Left colon (tissue), 2 donors: ENCODE results near the gene OXCT1. TPM values are rescaled to one million over a fixed set of nuclear protein-coding genes. Genes with fewer than 3 reads are reported as not detected.
A peak's percentile ranks its signal among the peaks of the same experiment; 100 is the strongest.
"Not testable (repeated sequence)": the region's sequence is repeated elsewhere in the genome, so short reads cannot be mapped to it uniquely, and the experiment has no call there.

ENCODE experiments used
- ATAC-seq: fragments of 200-7000 bp; cut with Tn5 transposase; one replicate; pipeline ENCODE4 v1.9.1; 2020; ENCODE audit warnings: mild to moderate bottlenecking, moderate library complexity
- DNase-seq, 2 donors: peaks; one replicate each; pipeline ENCODE4 v3.0.0-alpha.2; 2020
- intact Hi-C, 2 donors: fragments of 100-400 bp; cut with DNase I in 1 of 2; cut with micrococcal nuclease in 1 of 2; formaldehyde crosslinking; loops; one replicate each; pipeline versions ENCODE4 v1.11.2 to v1.14.0; 2022; cut with DNase I, micrococcal nuclease
- total RNA-seq, 2 donors: library from RNA; stranded (reverse); fragmentation: NEBNext Ultra II Directional; extraction: Animal tissue kit (Norgen Biotek cat#: 25700); gene quantifications; one replicate each; pipeline ENCODE4 v1.2.1, GENCODE V29; 2021
- donor health status: DM: no; HTN: no; CAD: no.
- donor health status: DM: yes; HTN: yes; CAD: no.

Gene OXCT1
- total RNA-seq, 2 donors from 2014 or later: 12.8 to 15.8 TPM

GRCh38 chr5:41876678-41877077, 6.5 kb upstream of the OXCT1 start:
- ATAC-seq: no peak
- intact Hi-C loops: no loop called here
- DNase-seq: no peak

DNA sequence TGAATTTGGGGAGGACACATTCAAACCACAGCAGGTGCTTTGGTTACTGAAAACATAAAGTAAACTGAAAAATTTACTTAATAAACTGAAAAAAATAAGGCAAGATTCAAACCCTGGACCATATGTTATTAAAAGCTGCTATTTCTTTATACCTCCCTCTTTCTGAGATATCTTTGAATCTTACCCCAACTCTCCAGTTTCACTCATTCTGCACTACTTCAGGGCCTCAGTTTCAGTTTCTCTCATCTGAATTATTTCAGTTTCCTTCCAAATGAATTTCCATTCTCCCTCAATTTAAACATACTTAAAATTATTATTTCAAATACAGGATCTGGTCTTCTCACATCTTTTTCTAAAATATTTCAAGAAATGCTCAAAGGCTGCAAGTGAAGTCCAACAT, 4.9 kb upstream of the OXCT1 start:
- intact Hi-C loops: no loop called here
- ATAC-seq (no peak), DNase-seq (no peak)

- intact Hi-C loops: no loop called here
- no peak for DNase-seq
- ATAC-seq: no peak
These were observed 4.4 kb upstream of the OXCT1 start for GRCh38 chr5:41874512-41875060.

DNA sequence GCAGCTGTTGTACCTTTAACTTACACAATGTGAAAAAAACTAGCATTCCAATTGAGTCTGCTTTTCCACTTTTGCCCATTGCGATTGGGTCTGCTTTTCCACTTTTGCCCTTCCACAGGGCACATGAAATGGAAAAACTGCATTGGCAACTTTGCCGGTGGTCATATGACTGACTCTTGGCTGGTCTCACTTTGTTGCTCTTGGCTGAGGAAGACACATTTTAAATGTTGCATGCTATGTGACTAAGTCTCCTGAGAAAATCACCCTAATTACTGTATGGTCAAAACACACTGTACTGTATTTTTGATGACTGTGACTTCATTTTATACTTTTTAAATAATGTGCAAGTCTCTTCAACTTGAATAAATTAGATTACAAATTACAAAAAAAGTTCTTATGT, 1.6 kb upstream of the OXCT1 start:
- DNase-seq: no peak
- intact Hi-C loops: no loop called here
- ATAC-seq: no peak

DNA sequence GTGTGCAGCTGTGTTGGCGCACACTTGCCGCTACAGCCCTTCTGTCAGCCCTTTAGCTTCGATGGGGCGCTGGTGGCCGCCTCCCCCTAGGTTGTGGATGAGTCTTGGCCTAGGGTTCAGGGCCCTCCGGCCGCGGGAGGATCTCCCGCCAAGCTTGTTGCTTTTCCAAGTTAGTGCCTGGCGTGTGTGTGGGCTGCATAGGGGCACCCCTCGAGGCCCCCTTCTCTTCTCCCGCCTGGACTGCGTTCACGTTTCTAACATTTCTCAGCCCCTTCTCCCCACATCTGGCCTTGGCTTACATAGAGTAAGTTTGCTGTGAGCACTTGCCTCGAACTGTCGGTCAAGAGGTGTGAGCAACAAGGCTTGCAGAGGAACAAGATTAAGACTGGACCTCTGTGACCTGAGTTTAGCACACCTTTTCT, 413 bp upstream of the OXCT1 start:
- ATAC-seq (no peak), DNase-seq (no peak)
- intact Hi-C loops: no loop called here

DNA sequence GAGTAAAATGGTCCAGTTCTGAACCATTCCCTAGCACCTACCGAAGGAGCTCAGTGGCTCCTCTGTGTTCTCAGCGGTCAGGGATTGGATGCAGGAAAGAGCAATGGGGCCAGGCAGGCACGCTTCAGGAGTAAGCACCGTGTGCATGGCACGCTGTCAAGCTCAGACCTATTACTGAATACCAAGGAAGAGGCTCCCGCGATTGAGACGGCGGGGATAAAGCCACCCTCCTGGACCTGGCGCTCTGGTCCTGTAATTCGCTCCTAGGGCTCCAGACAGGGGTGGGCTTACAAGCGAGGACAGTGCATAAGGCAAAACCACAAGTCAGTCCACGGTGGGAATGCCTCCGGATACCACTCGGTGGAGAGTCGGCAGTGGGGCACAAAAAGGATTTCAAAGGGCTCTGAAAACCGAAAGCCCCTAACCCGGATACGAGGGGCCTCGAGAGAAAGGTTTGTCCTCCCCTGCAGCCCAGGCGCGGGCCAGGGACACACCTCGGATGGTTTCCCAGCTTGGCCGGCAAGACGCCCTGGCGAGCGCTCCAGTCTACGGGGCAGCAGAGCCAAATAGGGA, 988 bp downstream of the OXCT1 start:
- ATAC-seq: no peak
- DNase-seq: peak in 1 of 2 donors; percentile 21
- intact Hi-C loops: loop anchor here in 1 of 2 donors (5.0 kb wide), 1 partner anchor 53 kb away; no protein-coding TSS in a partner anchor

GRCh38 chr5:41863871-41864486, 6.2 kb downstream of the OXCT1 start:
- peak; percentile 47 for ATAC-seq
- intact Hi-C loops: no loop called here
- no peak for DNase-seq

DNA sequence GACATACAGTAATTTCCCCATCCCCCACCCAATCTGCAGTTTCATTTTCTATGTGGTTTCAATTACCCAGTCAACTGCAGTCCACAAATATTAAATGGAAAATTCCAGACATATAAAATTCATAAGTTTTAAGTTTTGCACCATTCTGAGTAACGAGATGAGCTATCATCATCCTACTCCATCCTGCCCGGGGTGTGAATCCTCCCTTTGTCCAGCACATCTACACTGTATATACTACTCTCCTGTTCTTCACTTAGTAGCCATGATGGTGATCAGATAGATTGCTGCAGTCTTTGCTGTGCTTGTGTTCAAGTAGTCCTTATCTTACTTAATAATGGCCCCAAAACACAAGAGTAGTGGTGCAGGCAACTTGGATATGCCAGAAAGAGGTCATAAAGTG, 11.3 kb downstream of the OXCT1 start:
- ATAC-seq: no peak
- DNase-seq: no peak
- intact Hi-C loops: loop anchor here in 1 of 2 donors (5.0 kb wide), 1 partner anchor 198 kb away; no protein-coding TSS in a partner anchor

GRCh38 chr5:41857989-41858388, 12.2 kb downstream of the OXCT1 start:
- no peak for DNase-seq
- ATAC-seq: no peak
- intact Hi-C loops: loop anchor here in 1 of 2 donors (5.0 kb wide), 1 partner anchor 199 kb away; no protein-coding TSS in a partner anchor

DNA sequence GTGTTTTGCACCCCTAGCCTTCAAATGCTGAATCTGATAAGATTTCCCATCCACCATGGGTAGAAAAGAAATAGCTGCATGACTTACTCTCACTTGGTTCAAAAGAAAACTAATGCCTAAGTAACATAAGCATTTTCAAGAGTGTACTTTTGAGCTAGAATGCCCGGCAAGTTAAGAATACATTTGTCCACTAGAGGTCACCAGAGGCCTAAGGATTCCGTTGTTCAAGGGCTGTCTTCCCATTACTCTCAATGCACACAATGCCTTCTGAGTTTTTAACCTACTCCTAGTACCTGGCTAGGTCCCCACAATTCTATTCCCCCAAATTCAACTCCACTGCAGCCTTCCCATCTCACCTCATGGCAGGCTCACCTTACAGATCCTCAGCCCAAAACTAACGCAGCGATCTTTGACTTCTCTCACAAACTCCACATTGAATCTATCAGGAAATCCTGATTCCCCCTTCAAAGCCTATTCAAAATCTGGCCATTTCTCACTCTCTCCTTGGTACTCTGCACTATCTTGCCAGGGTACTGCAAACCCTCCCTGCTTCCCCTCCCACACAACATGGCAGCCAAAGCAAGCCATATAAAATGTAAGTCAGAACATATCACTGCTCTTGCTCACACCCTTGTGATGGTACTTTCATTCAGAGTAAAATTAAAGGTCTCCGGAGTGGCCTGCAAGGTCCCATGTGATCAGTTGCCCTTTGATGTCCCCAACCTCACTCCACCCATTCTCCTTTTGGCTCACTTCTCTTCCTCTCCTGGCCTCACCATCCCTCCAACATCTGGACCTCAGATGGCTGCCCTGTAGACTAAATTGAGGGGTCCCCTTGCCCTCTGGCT, 13.4 kb downstream of the OXCT1 start:
- DNase-seq: peak in 1 of 2 donors; percentile 31
- peak; percentile 84 for ATAC-seq
- intact Hi-C loops: loop anchor here in 1 of 2 donors (5.0 kb wide), 1 partner anchor 200 kb away; no protein-coding TSS in a partner anchor

- ATAC-seq: no peak
- DNase-seq: no peak
- intact Hi-C loops: no loop called here
These were observed 17.9 kb downstream of the OXCT1 start for GRCh38 chr5:41852293-41852692.

DNA sequence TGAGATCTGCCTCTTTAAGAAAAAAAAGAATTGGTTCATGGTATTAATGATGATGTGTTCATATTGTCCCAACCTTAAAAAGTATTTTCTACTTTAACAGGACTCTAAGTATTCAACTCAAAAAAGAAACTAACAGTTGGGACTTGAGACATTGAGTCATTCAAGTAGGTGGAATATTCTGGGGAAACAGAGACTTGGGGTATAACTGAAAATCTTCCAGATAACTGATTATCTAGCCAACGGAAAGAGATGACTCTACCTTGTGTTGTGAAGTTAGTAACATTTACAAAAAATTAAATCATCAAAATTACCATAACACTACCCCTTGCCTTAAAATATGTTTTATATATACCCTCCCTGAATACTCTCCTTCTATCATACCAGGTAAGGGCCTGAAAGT, 19.1 kb downstream of the OXCT1 start:
- DNase-seq: no peak
- no peak for ATAC-seq
- intact Hi-C loops: no loop called here

GRCh38 chr5:41848983-41849382, 21.2 kb downstream of the OXCT1 start:
- ATAC-seq (no peak), DNase-seq (no peak)
- intact Hi-C loops: no loop called here

DNA sequence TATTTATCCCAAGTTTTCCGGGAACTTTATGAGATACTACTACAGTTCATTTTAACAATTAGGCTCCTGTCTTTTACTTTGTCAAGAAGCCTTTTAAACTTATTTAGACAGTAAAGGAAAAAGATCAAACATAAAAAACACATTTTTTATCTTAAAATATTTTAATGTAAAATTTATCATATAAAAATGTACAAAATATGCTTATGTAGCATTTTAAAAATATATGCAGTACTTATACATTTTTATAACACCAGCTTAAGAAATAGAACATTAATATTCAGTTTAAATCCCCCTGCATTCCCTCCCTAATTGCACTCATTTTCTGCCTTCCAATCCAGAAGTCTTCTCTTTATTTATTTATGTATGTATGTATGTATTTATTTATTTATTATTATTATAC, 24.5 kb downstream of the OXCT1 start:
- intact Hi-C loops, DNase-seq, ATAC-seq: not testable (repeated sequence)

GRCh38 chr5:41844502-41844901, 25.7 kb downstream of the OXCT1 start:
- intact Hi-C loops: loop anchor here in 1 of 2 donors (5.0 kb wide), 1 partner anchor 572 kb away; no protein-coding TSS in a partner anchor
- DNase-seq (no peak), ATAC-seq (no peak)

- ATAC-seq (peak; percentile 85), DNase-seq (no peak)
- intact Hi-C loops: loop anchor here in 1 of 2 donors (5.0 kb wide), 1 partner anchor 571 kb away; no protein-coding TSS in a partner anchor
These were observed 26.5 kb downstream of the OXCT1 start for GRCh38 chr5:41843456-41844370.

DNA sequence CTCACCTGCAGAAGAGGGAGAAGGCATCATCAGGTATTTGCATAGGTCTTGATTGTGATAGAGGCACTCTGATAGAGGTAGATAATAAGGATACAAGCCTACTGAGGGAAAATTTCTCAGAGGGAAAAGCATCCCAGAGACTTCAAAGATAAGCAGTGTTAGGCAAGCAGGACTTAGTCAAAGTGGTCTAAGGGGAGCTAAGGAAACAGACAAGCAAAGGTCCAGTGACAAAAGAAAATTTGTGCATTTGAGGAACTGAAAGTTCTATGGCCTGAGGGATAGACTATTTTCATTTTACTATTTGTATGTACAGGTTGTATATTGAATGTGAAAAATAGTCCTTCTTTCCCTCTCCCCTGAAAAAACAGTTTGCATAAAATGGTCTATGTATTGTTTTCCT, 27.4 kb downstream of the OXCT1 start:
- ATAC-seq (no peak), DNase-seq (no peak)
- intact Hi-C loops: loop anchor here in 1 of 2 donors (5.0 kb wide), 1 partner anchor 570 kb away; no protein-coding TSS in a partner anchor

DNA sequence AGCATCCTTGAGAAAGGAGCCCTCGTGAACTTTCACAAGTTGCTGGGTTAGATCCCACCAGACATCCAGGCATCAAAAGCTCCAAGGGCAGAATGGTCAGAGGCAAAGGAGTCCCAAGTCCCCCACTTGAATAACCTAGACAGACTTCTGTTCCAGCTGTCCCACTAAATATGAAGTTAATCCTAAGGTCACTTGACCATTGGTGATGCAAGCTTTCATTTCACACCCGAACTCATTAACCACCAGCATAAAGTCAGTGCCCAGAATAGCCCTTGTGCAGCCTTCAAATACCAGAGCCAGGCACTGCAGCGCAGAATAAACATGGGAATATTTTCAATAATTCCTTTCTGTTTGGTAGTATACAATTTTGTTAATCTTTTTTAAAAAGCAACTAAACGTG, 28.9 kb downstream of the OXCT1 start:
- DNase-seq: no peak
- no peak for ATAC-seq
- intact Hi-C loops: loop anchor here in 1 of 2 donors (5.0 kb wide), 1 partner anchor 569 kb away; no protein-coding TSS in a partner anchor
